Tibial nerve (tissue), 4 donors: Measurements from ENCODE around the gene WNT9A.

Source experiments
- EP300 ChIP-seq, 2 donors: sonication (generic); formaldehyde crosslinking; IDR thresholded peaks; one replicate each; pipeline ENCODE4 v1.6.1; 2017; ENCODE audit warnings: antibody characterized with exemption in 2 of 2, mild to moderate bottlenecking in 1 of 2
- POLR2A ChIP-seq, 2 donors: fragments of 450-650 bp; IDR thresholded peaks; one replicate each; pipeline ENCODE4 v1.6.1; 2017; ENCODE audit warnings: antibody characterized with exemption in 2 of 2, mild to moderate bottlenecking in 2 of 2, moderate library complexity in 2 of 2
- TF ChIP-seq, protein P1 (sequence below), 5 experiments: fragments of 200-600 bp in 3 of 5; fragments of 450-650 bp in 2 of 5; sonication (generic) in 3 of 5; IDR thresholded peaks; one replicate each; pipeline ENCODE4 v1.5.1; 2016 to 2019; ENCODE audit warnings: antibody characterized with exemption in 5 of 5, mild to moderate bottlenecking in 3 of 5, moderate library complexity in 2 of 5

DNA sequence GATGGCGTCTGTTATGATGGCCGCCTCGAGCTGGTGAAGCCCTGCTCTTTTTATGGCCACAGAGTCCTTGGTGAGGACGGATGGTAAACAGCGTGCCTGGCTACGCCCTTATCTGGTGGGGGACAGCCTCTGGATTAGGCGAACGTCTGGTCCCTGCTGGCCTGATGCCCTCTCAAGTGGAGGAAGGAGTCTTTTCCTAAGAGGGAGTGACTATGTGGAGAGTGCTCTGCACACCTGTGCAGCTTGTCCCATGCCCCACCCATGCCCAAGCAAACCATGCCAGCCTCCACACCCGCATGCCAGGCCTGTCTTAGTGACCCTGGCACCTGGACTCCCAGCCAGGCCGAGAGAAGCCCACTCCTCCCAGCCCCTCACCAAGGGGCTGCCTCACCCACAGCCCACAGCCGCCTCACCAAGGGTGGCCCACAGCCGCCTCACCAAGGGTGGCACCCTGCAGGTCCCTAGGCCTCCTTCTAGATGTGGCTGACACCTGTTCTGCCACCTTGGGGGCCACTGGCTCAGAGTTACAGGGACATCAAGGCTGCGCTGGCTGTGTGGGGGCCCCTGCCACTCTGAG is 40.2 kb downstream of the WNT9A start:
- TF ChIP-seq, protein P1, sequence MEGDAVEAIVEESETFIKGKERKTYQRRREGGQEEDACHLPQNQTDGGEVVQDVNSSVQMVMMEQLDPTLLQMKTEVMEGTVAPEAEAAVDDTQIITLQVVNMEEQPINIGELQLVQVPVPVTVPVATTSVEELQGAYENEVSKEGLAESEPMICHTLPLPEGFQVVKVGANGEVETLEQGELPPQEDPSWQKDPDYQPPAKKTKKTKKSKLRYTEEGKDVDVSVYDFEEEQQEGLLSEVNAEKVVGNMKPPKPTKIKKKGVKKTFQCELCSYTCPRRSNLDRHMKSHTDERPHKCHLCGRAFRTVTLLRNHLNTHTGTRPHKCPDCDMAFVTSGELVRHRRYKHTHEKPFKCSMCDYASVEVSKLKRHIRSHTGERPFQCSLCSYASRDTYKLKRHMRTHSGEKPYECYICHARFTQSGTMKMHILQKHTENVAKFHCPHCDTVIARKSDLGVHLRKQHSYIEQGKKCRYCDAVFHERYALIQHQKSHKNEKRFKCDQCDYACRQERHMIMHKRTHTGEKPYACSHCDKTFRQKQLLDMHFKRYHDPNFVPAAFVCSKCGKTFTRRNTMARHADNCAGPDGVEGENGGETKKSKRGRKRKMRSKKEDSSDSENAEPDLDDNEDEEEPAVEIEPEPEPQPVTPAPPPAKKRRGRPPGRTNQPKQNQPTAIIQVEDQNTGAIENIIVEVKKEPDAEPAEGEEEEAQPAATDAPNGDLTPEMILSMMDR (IDR thresholded peaks at IDR 0.05): no peak
- TF ChIP-seq EP300 (IDR thresholded peaks at IDR 0.05): no peak
- TF ChIP-seq POLR2A (IDR thresholded peaks at IDR 0.05): no peak
